Measurements from ENCODE around the gene WAC.
A peak's percentile ranks its signal among the peaks of the same experiment; 100 is the strongest.
"Not testable (repeated sequence)": the region's sequence is repeated elsewhere in the genome, so short reads cannot be mapped to it uniquely, and the experiment has no call there.

The WAC gene

DNA sequence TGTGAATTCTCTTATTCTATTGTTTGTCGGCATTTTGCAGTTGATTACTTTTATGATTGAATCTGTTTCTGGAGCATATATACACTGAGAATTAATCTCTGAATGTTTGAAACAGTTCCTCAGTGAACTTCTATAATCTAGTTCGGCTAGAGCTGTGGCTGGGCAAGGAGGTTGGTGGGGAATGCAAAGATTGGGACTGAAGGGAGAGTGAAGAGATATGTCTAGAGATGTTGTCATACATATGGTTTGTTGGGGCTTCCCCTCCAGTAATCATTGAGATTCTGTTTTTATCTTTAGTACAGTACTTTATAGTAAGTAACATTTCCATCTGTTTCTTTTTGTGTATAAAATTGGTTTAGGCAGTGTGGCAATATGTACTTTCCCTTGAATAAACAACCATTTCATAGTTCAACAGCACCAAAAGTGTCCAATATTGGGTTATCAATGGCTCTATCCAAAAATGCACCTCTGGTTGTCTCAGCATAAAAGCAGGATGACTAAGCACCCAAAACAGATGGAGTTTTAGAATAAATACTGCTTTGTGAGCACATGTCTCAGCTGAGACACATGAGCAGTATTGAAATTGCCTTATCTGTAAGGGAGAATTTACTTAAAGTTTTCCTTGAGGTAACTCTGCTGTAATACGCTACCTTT lies 36.7 kb downstream of the WAC start:
- no peak for DNase-seq (ENCODE audit: low spot score)

DNA sequence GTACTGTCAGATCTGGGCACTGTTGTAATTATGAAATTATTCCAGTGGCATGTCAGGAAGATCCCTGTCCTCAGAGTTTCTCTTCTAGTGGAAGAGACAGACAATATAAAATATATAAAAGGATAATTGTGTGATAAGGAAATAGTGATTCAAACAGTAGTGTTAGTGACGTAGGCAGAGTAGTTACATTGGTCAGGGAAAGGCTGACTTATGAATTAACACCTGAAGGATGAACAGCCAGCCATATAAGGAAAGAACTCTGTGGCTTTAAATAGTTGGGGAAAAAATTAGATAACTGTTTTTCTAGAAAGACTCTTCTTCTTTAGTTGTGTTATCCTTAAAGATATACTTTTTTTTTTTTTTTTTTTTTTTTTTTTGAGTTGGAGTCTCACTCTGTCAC lies 37.7 kb downstream of the WAC start:
- no peak for DNase-seq (ENCODE audit: low spot score)

DNA sequence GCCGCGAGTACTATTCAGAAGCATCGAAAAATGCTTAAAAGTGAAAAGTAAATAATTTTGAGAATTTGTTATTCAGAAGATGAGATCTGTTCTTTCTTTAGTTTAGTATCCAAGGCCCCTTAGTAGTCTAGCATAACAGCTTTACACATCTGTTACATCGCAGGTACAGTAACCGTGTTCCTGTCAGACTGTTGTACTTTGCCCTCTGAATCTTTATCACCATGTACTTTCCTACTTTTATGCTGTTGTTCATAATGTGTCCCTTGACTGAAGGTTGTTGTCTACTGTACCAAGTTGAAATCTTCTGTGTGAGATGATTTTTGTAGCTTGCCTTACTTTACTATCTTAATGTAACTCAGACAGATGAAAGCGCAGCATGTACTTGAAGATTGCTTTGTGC lies 38.3 kb downstream of the WAC start:
- no peak for DNase-seq (ENCODE audit: low spot score)

DNA sequence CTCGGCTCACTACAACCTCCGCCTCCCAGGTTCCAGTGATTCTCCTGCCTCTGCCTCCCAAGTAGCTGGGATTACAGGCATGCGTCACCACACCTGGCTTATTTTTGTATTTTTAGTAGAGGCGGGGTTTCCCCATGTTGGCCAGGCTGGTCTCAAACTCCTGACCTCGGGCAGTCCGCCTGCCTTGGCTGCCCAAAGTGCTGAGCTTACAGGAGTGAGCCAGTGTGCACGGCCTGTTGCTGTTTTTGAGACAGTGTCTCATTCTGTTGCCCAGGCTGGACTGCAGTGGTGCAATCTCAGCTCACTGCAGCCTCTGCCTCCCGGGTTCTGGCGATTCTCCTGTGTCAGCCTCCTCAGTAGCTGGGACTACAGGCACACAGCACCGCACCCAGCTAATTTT lies 41.3 kb downstream of the WAC start:
- DNase-seq (ENCODE audit: low spot score): not testable (repeated sequence)

DNA sequence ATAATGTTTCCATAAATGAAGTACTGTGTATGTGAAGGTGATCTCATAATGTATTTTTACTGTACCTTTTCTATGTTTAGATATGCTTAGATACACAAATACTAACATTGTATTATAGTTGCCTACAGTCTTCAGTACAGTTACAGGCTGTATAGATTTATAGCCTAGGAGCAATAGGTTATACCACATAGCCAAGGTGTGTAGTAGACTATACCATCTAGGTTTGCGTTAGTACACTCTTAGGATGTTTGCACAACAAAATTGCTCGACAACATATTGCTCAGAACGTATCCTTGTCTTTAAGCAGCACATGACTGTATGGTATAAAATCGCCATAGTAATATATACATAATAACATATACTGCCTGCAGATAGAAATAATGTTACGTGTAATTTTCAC lies 42.9 kb downstream of the WAC start:
- no peak for DNase-seq (ENCODE audit: low spot score)

DNA sequence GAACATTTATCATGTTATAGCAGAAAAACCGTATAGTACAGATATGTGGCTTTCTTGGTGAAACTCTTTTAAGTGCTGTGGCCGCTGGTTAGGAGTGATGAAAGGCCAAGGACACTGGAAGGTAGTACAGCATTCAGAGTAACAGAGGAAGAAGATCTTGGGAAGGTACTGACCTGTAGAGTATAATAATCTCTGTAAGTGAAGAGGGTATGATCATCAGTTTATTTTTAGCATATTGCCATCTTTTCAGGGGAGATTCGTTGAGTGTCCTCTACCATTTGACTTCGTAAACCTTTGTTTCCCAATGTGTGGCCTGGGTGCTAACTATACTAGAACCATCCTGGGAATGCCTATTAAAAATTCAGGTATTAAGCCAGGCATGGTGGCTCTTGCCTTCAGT lies 44.6 kb downstream of the WAC start:
- DNase-seq (ENCODE audit: low spot score): no peak

DNA sequence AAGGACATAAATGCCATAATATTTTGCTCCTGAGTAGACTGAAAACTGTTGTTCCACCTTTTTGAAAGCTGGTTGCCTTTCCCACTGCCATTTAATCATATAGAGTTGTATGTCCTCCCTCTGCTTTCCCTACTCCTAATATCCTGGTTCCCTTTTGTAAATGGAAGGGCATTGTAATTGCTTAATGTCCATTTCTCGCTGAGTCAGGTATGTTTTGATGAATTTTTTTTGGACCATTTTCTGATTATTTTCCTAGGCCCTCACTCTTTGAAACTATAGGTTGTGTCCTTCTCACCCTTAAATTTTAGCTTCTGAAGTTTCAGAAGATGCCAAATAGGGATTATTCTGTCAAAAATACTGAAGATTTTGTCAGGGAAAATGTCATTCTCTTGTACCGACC lies 45.5 kb downstream of the WAC start:
- DNase-seq (ENCODE audit: low spot score): no peak

DNA sequence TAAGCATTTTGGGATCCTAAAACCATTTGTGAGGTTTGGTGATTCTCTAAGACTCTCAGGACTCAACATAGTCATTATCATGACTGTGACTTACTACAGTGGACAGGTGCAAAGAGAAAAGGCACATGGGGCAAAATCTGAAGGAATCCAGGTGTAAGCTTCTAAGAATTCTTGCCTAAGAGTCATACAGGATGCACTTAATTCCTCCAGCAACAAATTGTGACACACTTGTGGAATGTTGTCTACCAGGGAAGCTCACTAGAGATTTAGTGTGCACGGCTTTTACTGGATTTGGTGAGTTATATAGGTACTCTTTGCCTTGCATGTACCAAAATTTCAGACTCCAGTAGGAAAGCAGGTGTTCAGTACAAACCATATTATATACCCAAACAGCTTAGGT lies 47.9 kb downstream of the WAC start:
- no peak for DNase-seq (ENCODE audit: low spot score)

DNA sequence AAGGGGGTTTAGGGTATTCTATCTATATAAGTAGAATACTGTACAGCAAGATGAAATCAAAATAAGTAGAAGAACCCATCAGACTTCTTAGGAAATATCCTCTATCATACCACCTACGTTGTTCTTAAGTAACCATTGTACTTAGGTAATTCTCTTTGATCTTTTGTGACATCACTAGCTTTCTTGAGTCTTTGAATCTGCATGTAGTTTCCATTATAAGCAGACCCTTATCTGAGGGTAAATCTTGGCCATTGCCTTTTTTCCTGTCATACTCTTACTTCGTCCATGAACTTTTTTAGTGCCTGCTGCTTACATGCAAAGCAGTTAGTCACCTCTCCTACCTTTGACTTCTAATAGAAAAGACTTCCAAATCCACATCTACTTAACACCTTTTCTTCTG lies 49.0 kb downstream of the WAC start:
- no peak for DNase-seq (ENCODE audit: low spot score)

DNA sequence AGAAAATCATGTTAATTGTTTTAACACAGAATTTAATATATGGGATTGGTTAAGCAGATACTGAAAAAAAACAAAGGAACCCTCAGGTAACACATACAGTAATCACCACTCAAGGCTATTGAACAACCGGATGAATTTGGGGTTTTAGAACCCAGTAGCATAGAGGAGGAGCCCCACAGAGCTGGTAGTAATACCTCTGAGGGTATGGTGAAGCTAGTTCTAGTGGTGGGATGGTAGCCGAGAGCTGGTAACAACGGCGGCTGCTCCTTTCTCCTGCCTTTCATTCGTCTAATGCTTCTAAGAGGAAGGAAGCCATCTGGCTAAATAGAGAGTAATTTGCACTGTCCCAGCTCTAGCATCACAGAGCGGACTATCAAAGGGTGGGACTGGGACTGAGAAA lies 52.2 kb downstream of the WAC start:
- no peak for DNase-seq (ENCODE audit: low spot score)

DNA sequence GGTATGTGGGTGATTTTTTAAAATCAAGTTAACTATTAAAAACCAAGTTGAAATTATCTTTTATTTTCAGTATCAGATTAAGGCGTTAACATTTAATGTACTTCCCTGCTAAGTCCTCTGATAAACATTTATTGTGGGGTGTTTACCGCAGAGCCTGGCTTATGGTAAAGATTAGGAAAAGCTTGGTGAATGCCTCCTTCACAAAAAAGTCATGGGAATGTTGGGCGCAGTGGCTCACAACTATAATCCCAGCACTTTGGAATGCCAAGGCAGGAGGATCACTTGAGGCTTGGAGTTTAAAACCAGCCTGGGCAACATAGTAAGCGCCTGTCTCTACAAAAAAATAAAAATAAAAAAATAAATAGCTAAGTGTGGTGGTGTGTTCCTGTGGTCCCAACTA lies 53.3 kb downstream of the WAC start:
- no peak for DNase-seq (ENCODE audit: low spot score)

DNA sequence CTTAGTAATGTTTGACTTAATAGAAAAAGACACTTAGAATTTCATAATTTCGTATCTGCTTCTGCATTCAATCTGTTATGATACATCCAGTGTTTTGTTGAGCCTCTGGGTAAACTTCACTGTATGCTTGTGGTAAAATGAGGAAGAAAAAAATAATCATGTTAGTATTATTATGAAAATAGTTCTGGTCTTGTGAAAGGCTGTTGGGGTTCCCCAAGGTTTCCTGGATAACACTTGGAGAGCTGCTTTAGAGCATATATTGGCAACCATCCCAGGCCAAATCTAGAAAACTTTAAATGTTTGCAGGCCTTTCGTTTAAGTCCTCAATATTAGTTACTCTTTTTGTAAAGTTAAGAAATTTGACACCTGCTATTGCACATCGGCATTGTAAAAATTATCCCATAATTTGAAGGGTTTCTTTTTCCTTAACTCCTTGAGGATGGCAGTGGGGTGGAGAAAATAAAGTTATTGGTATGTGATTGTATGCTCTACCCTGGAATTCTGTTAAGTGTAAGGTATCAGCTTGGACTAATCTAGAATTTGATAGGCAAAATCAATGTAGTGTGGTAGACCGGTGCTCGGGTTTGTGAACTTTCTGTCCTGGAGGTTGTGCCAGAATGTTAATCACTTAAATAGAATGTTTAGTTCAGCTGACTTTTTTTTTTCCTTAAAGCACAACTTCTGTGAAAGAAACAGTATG lies 54.5 kb downstream of the WAC start:
- DNase-seq (ENCODE audit: low spot score): no peak

DNA sequence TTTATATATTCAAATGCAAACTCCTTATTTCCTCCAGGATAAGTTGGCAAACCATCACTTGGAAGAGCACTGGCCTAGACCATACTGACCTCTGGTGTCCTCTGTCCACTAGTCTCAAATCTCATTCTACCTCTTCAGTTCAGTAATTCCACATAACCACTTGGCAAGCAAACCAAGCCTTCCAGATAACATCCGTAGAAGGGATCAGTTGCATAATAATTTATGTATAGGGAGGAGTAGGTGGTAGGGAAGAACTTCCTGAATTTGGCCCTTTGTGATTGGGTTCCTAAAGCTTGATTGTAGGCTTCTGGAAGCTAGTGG lies 55.0 kb downstream of the WAC start:
- no peak for DNase-seq (ENCODE audit: low spot score)

DNA sequence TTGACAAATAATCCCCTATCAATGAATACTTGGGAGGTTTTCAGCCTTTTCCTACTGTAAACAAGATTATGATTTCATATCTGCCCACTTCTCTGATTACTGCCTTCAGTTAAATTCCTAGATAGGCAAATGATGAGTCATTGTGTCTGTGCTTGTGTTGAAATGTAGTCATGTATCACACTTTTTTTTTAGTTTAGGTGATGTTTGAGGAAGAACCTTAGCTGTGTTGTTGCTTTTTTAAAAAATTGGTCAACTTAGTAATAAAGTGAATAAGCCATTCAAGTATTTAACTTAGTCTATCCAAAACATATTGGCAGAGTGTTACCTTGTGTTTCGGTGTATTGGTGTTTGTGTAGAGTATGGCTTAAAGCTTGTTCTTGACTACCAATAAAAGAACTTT lies 60.0 kb downstream of the WAC start:
- DNase-seq (ENCODE audit: low spot score): peak; percentile 40

DNA sequence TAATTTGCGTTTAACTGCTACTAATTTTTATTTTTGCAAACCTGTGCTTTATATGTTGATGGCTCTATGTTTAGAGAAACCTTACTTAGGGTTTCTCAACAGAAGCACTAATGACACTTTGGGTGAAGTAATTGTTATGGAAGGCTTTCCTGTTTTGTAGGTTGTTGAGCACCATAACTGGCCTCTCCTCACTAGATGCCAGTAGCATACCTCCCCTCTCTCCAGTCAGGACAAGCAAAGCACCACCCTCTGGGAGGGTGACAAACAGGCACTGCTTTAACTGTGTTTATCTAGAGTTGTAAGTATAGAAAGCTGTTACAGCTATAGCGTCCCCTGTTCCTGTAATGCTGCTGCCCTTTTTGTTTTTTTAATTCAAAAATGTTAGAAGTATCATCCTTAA lies 60.9 kb downstream of the WAC start:
- DNase-seq (ENCODE audit: low spot score): no peak

DNA sequence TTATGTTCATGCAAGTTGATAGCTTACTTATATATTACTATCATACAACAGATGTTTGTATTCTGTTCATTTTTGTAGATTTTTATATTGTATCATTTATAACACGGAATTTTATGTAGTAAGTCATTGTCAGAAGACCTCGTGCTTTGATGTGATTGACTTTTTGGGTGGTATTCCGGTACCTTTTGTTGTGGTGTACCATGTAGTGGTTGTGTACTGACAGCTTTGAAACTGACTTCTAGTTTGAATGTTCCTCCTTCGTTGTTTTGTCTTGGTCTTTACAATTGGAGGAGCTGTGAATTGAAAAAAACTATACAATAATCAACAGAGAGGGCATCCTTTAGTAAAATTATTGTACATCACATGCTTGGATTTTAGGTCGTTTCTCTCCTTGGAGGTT lies 61.5 kb downstream of the WAC start:
- no peak for DNase-seq (ENCODE audit: low spot score)

DNA sequence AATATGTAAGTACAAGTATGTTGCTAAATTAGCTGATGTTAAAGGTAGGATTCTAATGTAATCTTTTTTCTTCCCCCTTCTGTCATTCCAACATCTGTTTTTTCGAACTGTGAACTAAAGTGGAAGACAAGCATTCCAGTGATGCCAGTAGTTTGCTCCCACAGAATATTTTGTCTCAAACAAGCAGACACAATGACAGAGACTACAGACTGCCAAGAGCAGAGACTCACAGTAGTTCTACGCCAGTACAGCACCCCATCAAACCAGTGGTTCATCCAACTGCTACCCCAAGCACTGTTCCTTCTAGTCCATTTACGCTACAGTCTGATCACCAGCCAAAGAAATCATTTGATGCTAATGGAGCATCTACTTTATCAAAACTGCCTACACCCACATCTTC lies 62.7 kb downstream of the WAC start:
- no peak for DNase-seq (ENCODE audit: low spot score)

DNA sequence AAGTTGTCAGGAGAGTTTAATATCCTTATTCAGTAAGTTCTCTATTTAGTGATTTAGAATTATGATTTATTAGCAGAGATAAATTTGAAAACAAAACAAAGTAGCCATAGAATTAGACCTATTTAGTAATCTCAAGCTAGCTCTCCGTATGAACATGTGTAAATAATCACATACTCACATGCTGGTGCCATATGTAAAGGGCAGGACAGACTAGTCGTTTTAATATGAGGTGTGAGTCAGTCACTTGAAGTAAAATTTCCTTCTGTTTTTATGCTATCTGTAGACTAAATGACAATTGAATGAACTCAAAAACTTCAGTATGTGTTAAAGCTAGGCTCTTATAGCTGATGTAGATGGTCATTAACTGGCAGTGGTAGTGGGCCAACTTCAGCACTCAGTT lies 67.1 kb downstream of the WAC start:
- DNase-seq (ENCODE audit: low spot score): no peak

DNA sequence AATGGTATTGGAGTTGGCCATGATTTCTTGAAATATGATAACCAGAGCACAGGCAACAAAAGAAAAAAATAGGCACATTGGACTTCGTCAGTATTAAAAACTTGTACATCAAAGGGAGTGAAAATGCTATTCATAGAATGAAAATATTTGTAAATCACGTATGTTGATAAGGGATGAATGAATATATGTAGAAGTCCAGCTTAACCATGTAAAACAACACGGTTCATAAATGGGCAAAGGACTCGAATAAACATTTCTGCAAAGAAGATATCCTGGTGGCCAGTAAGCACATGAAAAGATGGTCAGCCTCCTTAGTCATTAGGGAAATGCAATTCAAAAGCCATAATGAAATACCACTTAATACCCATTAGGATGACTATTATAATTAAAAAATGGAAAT lies 68.1 kb downstream of the WAC start:
- DNase-seq (ENCODE audit: low spot score): no peak

DNA sequence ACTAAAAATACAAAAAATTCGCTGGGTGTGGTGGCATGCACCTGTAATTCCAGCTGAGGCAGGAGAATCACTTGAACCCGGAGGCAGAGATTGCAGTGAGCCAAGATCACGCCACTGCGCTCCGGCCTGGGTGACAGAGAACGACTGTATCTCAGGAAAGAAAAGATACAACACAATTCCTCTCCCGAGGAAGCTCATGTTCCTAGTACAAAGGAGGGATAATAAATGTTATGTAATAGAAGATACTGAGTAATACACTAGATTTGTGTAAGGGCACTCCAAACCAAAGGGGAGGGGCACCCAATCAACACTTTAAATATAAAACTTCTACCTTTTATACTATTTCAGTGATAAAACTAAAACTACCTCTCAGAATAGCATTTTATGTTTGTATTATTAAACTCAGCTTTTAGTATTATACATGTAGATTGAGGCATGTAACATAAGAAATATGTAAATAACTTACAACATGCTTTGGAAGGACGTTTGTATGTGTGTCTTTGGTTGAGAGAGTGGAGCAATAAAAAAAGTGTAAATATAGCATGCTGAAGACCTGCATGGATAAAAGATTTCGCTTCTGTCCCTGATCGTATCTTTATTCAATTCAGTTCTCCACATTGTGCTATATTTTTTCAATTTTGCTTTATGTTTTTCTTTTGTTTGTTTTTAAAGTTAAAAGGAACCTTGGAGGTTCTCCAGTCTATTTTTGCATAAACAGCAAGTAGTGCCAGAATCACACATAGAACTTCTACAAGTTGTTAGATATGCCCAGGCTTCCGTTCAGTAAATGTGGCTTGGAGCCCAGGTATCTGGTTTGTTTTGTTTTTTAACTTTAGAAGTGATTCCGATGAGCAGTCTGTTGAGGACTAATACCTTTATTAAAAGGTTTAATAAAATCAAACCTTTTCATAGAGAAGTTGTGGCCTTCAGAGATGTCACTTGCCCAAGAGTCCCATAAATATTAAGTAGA lies 71.9 kb downstream of the WAC start:
- DNase-seq (ENCODE audit: low spot score): no peak

DNA sequence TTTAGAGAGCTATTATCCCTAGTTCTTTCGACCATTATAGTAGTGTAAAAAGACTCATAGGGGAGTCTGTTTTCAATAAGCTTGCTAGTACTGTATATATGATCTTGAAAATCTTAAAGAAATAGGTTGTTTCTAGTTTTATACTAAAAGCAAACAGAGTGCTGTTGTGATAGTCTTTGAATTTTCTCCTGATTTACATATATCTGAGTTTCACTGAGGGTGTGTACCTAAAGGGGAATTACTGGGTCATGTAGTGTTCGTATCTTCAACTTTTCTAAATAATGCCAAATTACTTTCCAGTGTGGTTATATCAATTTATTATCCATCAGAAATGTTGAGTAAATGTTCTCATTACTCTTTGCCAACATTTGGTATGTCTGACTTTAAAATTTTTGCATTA lies 73.7 kb downstream of the WAC start:
- DNase-seq (ENCODE audit: low spot score): no peak

DNA sequence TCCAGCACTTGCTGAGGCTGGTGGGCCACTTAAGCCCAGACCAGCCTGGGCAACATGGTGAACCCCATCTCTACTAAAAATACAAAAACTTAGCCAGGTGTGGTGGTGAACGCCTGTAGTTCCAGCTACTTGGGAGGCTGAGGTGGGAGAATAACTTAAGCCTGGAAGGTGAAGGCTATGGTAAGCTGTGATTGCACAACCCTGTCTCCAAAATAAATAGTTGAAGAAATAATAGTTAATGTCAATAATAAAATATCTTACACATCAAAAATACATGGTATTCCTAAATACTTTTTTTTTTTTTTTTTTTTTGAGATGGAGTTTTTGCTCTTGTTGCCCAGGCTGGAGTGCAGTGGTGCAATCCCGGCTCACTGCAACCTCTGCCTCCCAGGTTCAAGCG lies 76.7 kb downstream of the WAC start:
- not testable (repeated sequence) for DNase-seq (ENCODE audit: low spot score)

DNA sequence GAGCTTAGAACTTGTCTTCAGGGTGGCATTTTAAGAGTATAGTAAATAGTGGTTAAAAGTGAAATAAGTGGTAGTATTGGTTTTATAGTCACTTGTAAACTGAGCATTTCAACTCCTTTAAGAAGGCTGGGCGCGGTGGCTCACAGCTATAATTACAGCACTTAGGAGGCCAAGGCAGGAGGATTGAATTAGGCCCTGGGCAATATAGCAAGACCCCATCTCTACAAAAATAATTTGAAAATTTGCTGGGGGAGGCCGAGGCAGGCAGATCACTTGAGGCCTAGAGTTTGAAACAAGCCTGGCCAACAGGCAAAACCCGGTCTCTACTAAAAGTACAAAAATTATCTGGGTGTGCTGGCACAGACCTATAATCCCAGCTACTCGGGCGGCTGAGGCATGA lies 80.0 kb downstream of the WAC start:
- no peak for DNase-seq (ENCODE audit: low spot score)
